ENCODE measurements around the gene KCNT2. TPM values are rescaled to one million over a fixed set of nuclear protein-coding genes. Genes with fewer than 3 reads are reported as not detected.

Gene KCNT2
- total RNA-seq, 2 experiments from 2014 or later: not detected

GRCh38 chr1:196260270-196260669 lies 348.0 kb downstream of the KCNT2 start:
- Mint-ChIP-seq H3K27ac (no peak overlapping the region), H3K27me3 (no peaks in the 10 kb centered on the region), H3K9me3 (no peaks in the 10 kb centered on the region), H3K4me3 (no peak overlapping the region), H3K36me3 (ENCODE audit: low read depth) (no peaks in the 10 kb centered on the region), H3K4me1 (ENCODE audit: low read depth) (no peaks in the 10 kb centered on the region)
- no peak for DNase-seq
- intact Hi-C loops (cut with micrococcal nuclease): no loop called here
- TF ChIP-seq, protein P1, sequence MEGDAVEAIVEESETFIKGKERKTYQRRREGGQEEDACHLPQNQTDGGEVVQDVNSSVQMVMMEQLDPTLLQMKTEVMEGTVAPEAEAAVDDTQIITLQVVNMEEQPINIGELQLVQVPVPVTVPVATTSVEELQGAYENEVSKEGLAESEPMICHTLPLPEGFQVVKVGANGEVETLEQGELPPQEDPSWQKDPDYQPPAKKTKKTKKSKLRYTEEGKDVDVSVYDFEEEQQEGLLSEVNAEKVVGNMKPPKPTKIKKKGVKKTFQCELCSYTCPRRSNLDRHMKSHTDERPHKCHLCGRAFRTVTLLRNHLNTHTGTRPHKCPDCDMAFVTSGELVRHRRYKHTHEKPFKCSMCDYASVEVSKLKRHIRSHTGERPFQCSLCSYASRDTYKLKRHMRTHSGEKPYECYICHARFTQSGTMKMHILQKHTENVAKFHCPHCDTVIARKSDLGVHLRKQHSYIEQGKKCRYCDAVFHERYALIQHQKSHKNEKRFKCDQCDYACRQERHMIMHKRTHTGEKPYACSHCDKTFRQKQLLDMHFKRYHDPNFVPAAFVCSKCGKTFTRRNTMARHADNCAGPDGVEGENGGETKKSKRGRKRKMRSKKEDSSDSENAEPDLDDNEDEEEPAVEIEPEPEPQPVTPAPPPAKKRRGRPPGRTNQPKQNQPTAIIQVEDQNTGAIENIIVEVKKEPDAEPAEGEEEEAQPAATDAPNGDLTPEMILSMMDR (IDR thresholded peaks at IDR 0.05): no peak
- POLR2A ChIA-PET: no interaction called here
- ATAC-seq: no peak
- CTCF ChIA-PET: no interaction called here

GRCh38 chr1:196259316-196259715 lies 348.9 kb downstream of the KCNT2 start:
- POLR2A ChIA-PET: no interaction called here
- H3K36me3 Mint-ChIP-seq (ENCODE audit: low read depth): no peaks in the 10 kb centered on the region
- DNase-seq: no peak

DNA sequence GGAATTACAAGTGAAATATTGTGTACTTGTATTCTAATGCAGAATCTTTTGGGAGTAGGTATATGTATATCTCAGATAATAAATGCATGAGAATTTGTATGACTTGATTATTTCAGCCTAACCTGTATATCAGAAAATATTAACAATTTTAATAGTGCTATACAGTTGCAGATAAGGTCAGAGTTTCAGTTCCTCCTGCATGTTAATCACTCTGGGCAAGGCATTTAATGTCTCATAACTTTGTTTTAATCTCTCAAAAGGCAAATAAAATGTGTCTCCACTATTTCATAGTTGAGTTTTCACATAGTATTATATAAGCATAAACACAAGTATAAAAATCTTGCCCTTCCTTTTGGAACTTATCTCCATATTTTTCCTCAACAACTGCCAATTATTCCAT lies 352.5 kb downstream of the KCNT2 start:
- no peaks in the 10 kb centered on the region for H3K4me1 Mint-ChIP-seq (ENCODE audit: low read depth)
- DNase-seq: no peak
- ATAC-seq: no peak
- CTCF ChIA-PET: no interaction called here
- TF ChIP-seq, protein P1 (IDR thresholded peaks at IDR 0.05): no peak
- H3K9me3 Mint-ChIP-seq: no peaks in the 10 kb centered on the region
- POLR2A ChIA-PET: no interaction called here
- H3K27ac Mint-ChIP-seq: no peak overlapping the region
- H3K27me3 Mint-ChIP-seq: no peaks in the 10 kb centered on the region
- intact Hi-C loops (cut with micrococcal nuclease): no loop called here
- no peaks in the 10 kb centered on the region for H3K36me3 Mint-ChIP-seq (ENCODE audit: low read depth)
- no peak overlapping the region for H3K4me3 Mint-ChIP-seq

More at GRCh38 chr1:196259316-196259715, 348.9 kb downstream of the KCNT2 start:
- Mint-ChIP-seq H3K9me3 (no peaks in the 10 kb centered on the region), H3K4me1 (ENCODE audit: low read depth) (no peaks in the 10 kb centered on the region), H3K4me3 (no peak overlapping the region), H3K27ac (no peak overlapping the region), H3K27me3 (no peaks in the 10 kb centered on the region)
- no peak for ATAC-seq
- CTCF ChIA-PET: no interaction called here
- intact Hi-C loops (cut with micrococcal nuclease): no loop called here
- TF ChIP-seq, protein P1 (IDR thresholded peaks at IDR 0.05): no peak

DNA sequence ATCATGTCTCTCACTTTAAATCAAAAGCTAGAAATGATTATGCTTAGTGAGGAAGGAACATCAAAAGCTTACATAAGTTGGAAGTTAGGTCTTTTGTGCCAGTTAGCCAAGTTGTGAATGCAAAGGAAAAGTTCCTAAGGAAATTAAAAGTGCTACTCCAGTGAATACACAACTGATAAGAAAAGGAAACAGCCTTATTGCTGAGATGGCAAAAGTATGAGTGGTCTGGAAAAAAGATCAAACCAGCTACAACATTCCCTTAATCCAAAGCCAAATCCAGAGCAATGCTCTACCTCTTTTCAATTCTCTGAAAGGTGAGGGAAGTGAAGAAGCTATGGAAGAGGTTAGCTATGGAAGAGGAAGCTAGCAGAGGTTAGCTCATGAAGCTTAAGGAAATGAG lies 378.7 kb downstream of the KCNT2 start:
- H3K9me3 Mint-ChIP-seq: peaks cover 3% of the 10 kb centered on the region
- TF ChIP-seq, protein P1 (IDR thresholded peaks at IDR 0.05): no peak
- POLR2A ChIA-PET: no interaction called here
- no peaks in the 10 kb centered on the region for H3K4me1 Mint-ChIP-seq (ENCODE audit: low read depth)
- intact Hi-C loops (cut with micrococcal nuclease): no loop called here
- no peak overlapping the region for H3K4me3 Mint-ChIP-seq
- DNase-seq (no peak), ATAC-seq (no peak)
- no peaks in the 10 kb centered on the region for H3K27me3 Mint-ChIP-seq
- CTCF ChIA-PET: no interaction called here
- no peaks in the 10 kb centered on the region for H3K36me3 Mint-ChIP-seq (ENCODE audit: low read depth)
- H3K27ac Mint-ChIP-seq: no peak overlapping the region

GRCh38 chr1:196214866-196215265 lies 393.4 kb downstream of the KCNT2 start:
- Mint-ChIP-seq H3K27ac (no peak overlapping the region), H3K4me3 (no peak overlapping the region), H3K36me3 (ENCODE audit: low read depth) (no peaks in the 10 kb centered on the region), H3K4me1 (ENCODE audit: low read depth) (no peaks in the 10 kb centered on the region), H3K9me3 (no peaks in the 10 kb centered on the region), H3K27me3 (no peaks in the 10 kb centered on the region)
- TF ChIP-seq, protein P1 (IDR thresholded peaks at IDR 0.05): no peak
- POLR2A ChIA-PET: no interaction called here
- CTCF ChIA-PET: no interaction called here
- no peak for DNase-seq
- intact Hi-C loops (cut with micrococcal nuclease): no loop called here
- ATAC-seq: no peak
